ENCODE data around the gene RDH13.

DNA sequence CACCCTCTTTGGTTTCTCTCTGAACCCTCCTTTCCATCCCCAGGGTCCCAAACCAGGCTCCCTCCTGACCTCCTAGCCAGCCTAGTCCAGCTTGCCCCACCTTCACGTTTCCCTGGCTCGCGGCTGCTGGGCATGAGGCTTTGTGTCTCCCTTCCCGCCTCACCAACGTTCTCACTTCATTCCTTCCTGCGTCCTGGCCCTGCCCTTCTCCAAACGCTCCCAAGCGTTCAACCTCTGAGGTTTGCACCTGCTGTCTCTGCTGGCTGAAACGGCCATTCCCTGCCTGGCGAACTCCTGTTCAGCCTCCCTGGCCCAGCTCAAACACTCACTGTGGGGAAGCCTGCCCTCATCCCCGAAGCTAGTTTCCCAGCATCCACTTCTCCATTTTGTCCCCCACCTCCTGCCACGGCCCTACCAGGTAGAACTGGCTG is 25.1 kb upstream of the RDH13 start:
- TF ChIP-seq, protein P1, sequence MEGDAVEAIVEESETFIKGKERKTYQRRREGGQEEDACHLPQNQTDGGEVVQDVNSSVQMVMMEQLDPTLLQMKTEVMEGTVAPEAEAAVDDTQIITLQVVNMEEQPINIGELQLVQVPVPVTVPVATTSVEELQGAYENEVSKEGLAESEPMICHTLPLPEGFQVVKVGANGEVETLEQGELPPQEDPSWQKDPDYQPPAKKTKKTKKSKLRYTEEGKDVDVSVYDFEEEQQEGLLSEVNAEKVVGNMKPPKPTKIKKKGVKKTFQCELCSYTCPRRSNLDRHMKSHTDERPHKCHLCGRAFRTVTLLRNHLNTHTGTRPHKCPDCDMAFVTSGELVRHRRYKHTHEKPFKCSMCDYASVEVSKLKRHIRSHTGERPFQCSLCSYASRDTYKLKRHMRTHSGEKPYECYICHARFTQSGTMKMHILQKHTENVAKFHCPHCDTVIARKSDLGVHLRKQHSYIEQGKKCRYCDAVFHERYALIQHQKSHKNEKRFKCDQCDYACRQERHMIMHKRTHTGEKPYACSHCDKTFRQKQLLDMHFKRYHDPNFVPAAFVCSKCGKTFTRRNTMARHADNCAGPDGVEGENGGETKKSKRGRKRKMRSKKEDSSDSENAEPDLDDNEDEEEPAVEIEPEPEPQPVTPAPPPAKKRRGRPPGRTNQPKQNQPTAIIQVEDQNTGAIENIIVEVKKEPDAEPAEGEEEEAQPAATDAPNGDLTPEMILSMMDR (IDR thresholded peaks at IDR 0.05), result no peak
- TF ChIP-seq POLR2A (IDR thresholded peaks at IDR 0.05) (no peak), POLR2AphosphoS5 (IDR thresholded peaks at IDR 0.05; ENCODE audit: insufficient read depth in 1 of 2, low read depth in 1 of 2) (no peak)

Data from vagina (tissue), 2 donors.